ENCODE measurements around the gene POGLUT2. TPM values are rescaled to one million over a fixed set of nuclear protein-coding genes. Genes with fewer than 3 reads are reported as not detected.

POGLUT2 gene
- total and polyA plus RNA-seq, 2 donors (not counting 3 experiments of a cell fraction or from before 2014, with no cell fraction given): 17.9 to 22.5 TPM

- intact Hi-C loops (cut with micrococcal nuclease): loop anchor here (2.0 kb wide), 1 partner anchor 377 kb away; no protein-coding TSS in a partner anchor
- Histone ChIP-seq H4K20me1 (replicated peaks; ENCODE audit: control insufficient read depth, extremely low read depth, insufficient read depth, low read length) (no peaks in the 10 kb centered on the region), H3K36me3 (ENCODE audit: control insufficient read depth in 2 of 2, extremely low read depth in 1 of 2, insufficient read depth in 2 of 2, low read length in 2 of 2) (no peaks in the 10 kb centered on the region), H3K4me1 (ENCODE audit: control insufficient read depth, extremely low read depth, insufficient read depth, low read length) (peaks cover 18% of the 10 kb centered on the region), H3K4me2 (ENCODE audit: insufficient read depth, low read length) (no peak overlapping the region), H3K79me2 (ENCODE audit: control insufficient read depth, insufficient read depth, low read length) (peaks cover 22% of the 10 kb centered on the region), H3K4me3 (replicated peaks in 1 of 3; ENCODE audit: insufficient read depth in 1 of 3, low read depth in 1 of 3, low read length in 3 of 3) (no peak overlapping the region), H2AFZ (ENCODE audit: low read depth, low read length) (no peak overlapping the region), H3K9me3 (replicated peaks; ENCODE audit: control insufficient read depth, insufficient read depth, low read length) (no peaks in the 10 kb centered on the region), H3K27me3 (ENCODE audit: control insufficient read depth in 2 of 2, insufficient read depth in 2 of 2, low read length in 2 of 2) (no peaks in the 10 kb centered on the region), H3K9me1 (replicated peaks; ENCODE audit: control insufficient read depth, extremely low read depth, insufficient read depth, low read length) (no peaks in the 10 kb centered on the region), H3K9ac (replicated peaks; ENCODE audit: extremely low read depth, insufficient read depth, low read length) (no peak overlapping the region), H3K27ac (ENCODE audit: insufficient read depth, low read depth, low read length) (no peak overlapping the region)
- TF ChIP-seq MYC (IDR thresholded peaks at IDR 0.05; ENCODE audit: low read depth, low read length) (no peak), POLR2A (IDR thresholded peaks at IDR 0.05; ENCODE audit: low read depth, low read length) (no peak), FOS (IDR thresholded peaks at IDR 0.05; ENCODE audit: borderline replicate concordance, insufficient read depth, low read length) (no peak), GATA2 (IDR thresholded peaks at IDR 0.05; ENCODE audit: insufficient read depth, insufficient read length, low read depth, low read length) (no peak), JUN (IDR thresholded peaks at IDR 0.05; ENCODE audit: borderline replicate concordance, insufficient read depth, insufficient read length, low read depth) (no peak), CTCF (IDR thresholded peaks at IDR 0.05; ENCODE audit: extremely low read depth in 1 of 2, insufficient read depth in 1 of 2, low read depth in 1 of 2, low read length in 2 of 2) (no peak), MAX (IDR thresholded peaks at IDR 0.05; ENCODE audit: insufficient read depth, insufficient read length) (no peak), POLR2AphosphoS5 (IDR thresholded peaks at IDR 0.05; ENCODE audit: insufficient read depth, low read depth, low read length) (no peak), EZH2 (IDR thresholded peaks at IDR 0.05; ENCODE audit: borderline replicate concordance, low read depth, low read length, severe bottlenecking) (no peak)
- FAIRE-seq (no peak), DNase-seq (ENCODE audit: low read depth, low spot score) (no peak)
- no TSS peak for BruUV-seq (replicated peaks)
- ChIA-PET CTCF (interaction anchor here (1.8 kb wide), 1 partner anchor 189 kb away, joined by 4 read pairs; no protein-coding TSS in a partner anchor), POLR2A (no interaction called here)
- dilution Hi-C loops (cut with MboI; ENCODE audit: extremely low pct_ligation_motif_present, low sequenced_read_pairs): no loop called here
Measured at GRCh38 chr13:102772042-102772425, 26.7 kb downstream of the POGLUT2 start.
